B cell (primary cell): Measurements from ENCODE around the gene THOP1. TPM values are rescaled to one million over a fixed set of nuclear protein-coding genes. Genes with fewer than 3 reads are reported as not detected.

Experiments
- ATAC-seq: fragments of 200-7000 bp; cut with Tn5 transposase; one replicate; pipeline ENCODE4 v1.10.0; 2021; ENCODE audit warnings: low read depth, mild to moderate bottlenecking, moderate number of reproducible peaks, moderate library complexity
- CTCF ChIA-PET: fragments of 350-600 bp; sonication (Branson Sonifier 250); formaldehyde crosslinking; loops from one replicate; lab custom pipeline; 2021; ENCODE audit warnings: antibody characterized with exemption, inconsistent platforms; lab: Charles Lee
- POLR2A ChIA-PET: fragments of 350-600 bp; sonication (Branson Sonifier 250); formaldehyde crosslinking; loops from one replicate; lab custom pipeline; 2021; ENCODE audit warnings: antibody characterized with exemption; lab: Charles Lee
- DNase-seq: peaks from one replicate; pipeline ENCODE4 v3.0.0; 2013
- H2AFZ ChIP-seq: 2 replicates; pipeline ENCODE4 v1.6.1; 2012; ENCODE audit warnings: mild to moderate bottlenecking, low read depth, low read length; ENCODE audit not compliant: insufficient read depth, poor library complexity, severe bottlenecking
- H3K27ac ChIP-seq, 2 donors: 1 replicate in 1 of 2; 2 replicates in 1 of 2; pipeline ENCODE4 v1.5.1; 2012 to 2013; ENCODE audit warnings: low read length in 2 of 2, mild to moderate bottlenecking in 2 of 2, moderate library complexity in 1 of 2
- H3K27me3 ChIP-seq, 4 experiments: fragments of 200-600 bp in 1 of 4; sonication (generic) in 1 of 4; replicated peaks in 1 of 4; 1 replicate in 2 of 4; 2 replicates in 2 of 4; pipeline versions ENCODE4 v1.6.1 to v1.7.0; 2013 to 2016; ENCODE audit warnings: low read length in 3 of 4, mild to moderate bottlenecking in 2 of 4, mixed read lengths in 1 of 4, moderate library complexity in 1 of 4; ENCODE audit not compliant: insufficient read depth in 4 of 4, control insufficient read depth in 3 of 4; ENCODE audit errors: control extremely low read depth in 1 of 4
- H3K36me3 ChIP-seq, 2 experiments: replicated peaks in 1 of 2; 1 replicate in 1 of 2; 2 replicates in 1 of 2; pipeline versions ENCODE4 v1.6.1 to v1.7.1; 2013; ENCODE audit warnings: low read length in 1 of 2; ENCODE audit not compliant: insufficient read depth in 2 of 2, control insufficient read depth in 1 of 2; ENCODE audit errors: control extremely low read depth in 1 of 2, extremely low read depth in 1 of 2
- H3K4me1 ChIP-seq, 2 donors: fragments of 200-600 bp in 1 of 2; sonication (generic) in 1 of 2; 1 replicate in 1 of 2; 2 replicates in 1 of 2; pipeline versions ENCODE4 v1.5.1 to v1.6.1; 2013 to 2017; ENCODE audit warnings: low read length in 2 of 2; ENCODE audit not compliant: control insufficient read depth in 2 of 2, insufficient read depth in 2 of 2
- H3K4me2 ChIP-seq: replicated peaks from 2 replicates; pipeline ENCODE3; 2012; ENCODE audit warnings: mild to moderate bottlenecking, low read depth, low read length; ENCODE audit not compliant: poor library complexity, severe bottlenecking
- H3K4me3 ChIP-seq, 5 experiments: fragments of 200-600 bp in 1 of 5; sonication (generic) in 1 of 5; 1 replicate in 3 of 5; 2 replicates in 2 of 5; pipeline versions ENCODE4 v1.5.1 to v1.7.0; 2011 to 2016; ENCODE audit warnings: low read length in 4 of 5, mild to moderate bottlenecking in 4 of 5, low read depth in 2 of 5, control low read depth in 1 of 5, moderate library complexity in 1 of 5; ENCODE audit not compliant: insufficient read depth in 1 of 5; ENCODE audit errors: control extremely low read depth in 1 of 5, extremely low read depth in 1 of 5
- H3K79me2 ChIP-seq: fragments of 200-600 bp; sonication (generic); one replicate; pipeline ENCODE4 v1.6.0; 2016; ENCODE audit warnings: low read length; ENCODE audit not compliant: control insufficient read depth, insufficient read depth
- H3K9ac ChIP-seq: fragments of 200-600 bp; sonication (generic); 2 replicates; pipeline ENCODE4 v1.6.1; 2017; ENCODE audit warnings: mild to moderate bottlenecking, low read length, moderate library complexity
- H3K9me3 ChIP-seq, 3 donors: one replicate each; pipeline versions ENCODE4 v1.6.1 to v1.7.1; 2013; ENCODE audit warnings: low read length in 2 of 3; ENCODE audit not compliant: control insufficient read depth in 2 of 3, insufficient read depth in 1 of 3; ENCODE audit errors: control extremely low read depth in 1 of 3
- H4K20me1 ChIP-seq: 2 replicates; pipeline ENCODE4 v1.6.0; 2012; ENCODE audit warnings: mild to moderate bottlenecking, low read length; ENCODE audit not compliant: insufficient read depth, control insufficient read depth, poor library complexity, severe bottlenecking
- H3K27ac Mint-ChIP-seq: one replicate; pipeline ENCODE4 v1.8.0; 2021; ENCODE audit warnings: mixed read lengths
- H3K27me3 Mint-ChIP-seq: one replicate; pipeline ENCODE4 v1.8.0; 2021; ENCODE audit warnings: mixed read lengths
- H3K4me1 Mint-ChIP-seq: one replicate; pipeline ENCODE4 v1.8.0; 2021; ENCODE audit warnings: mixed read lengths
- H3K4me3 Mint-ChIP-seq: one replicate; pipeline ENCODE4 v1.8.0; 2021; ENCODE audit warnings: mixed read lengths
- H3K9me3 Mint-ChIP-seq: one replicate; pipeline ENCODE4 v1.8.0; 2022; ENCODE audit warnings: mixed read lengths; ENCODE audit not compliant: insufficient read depth
- CTCF ChIP-seq: fragments of 200-600 bp; IDR thresholded peaks from one replicate; pipeline ENCODE4 v1.8.0; 2022; ENCODE audit warnings: antibody characterized with exemption, mild to moderate bottlenecking
- EZH2 ChIP-seq: IDR thresholded peaks from 2 replicates; pipeline ENCODE4 v1.6.1; 2012; ENCODE audit warnings: borderline replicate concordance, low read depth, mild to moderate bottlenecking, moderate library complexity, low read length; ENCODE audit not compliant: insufficient read depth, poor library complexity, severe bottlenecking
- WGBS: methylation state at CpG from one replicate; pipeline ENCODE4 v1.1.5; 2013; ENCODE audit warnings: missing lambda C conversion rate; ENCODE audit not compliant: insufficient coverage; 5-methylcytosine and 5-hydroxymethylcytosine counted together
- intact Hi-C: fragments of 100-400 bp; cut with micrococcal nuclease; formaldehyde crosslinking; loops from one replicate; pipeline ENCODE4 v1.10.0; 2022
- polyA plus RNA-seq: library from polyadenylated mRNA; depleted of rRNA; stranded (reverse); fragments of >200 nt; gene quantifications from 2 replicates; pipeline ENCODE4 v1.2.3, GENCODE V29; 2012
- total RNA-seq, 2 donors: library from RNA; stranded (reverse); fragments of 120-200 nt in 1 of 2; gene quantifications; 1 replicate in 1 of 2; 2 replicates in 1 of 2; pipeline versions ENCODE4 v1.2.3 to v1.2.4, GENCODE V29; 2013 to 2022

Gene THOP1
- total and polyA plus RNA-seq, 2 donors (not counting 1 experiment from before 2014, with no cell fraction given) = 54.3 to 56.4 TPM

GRCh38 chr19:2804156-2805004 lies 19.1 kb downstream of the THOP1 start:
- CTCF ChIA-PET = no interaction called here
- H3K4me2 ChIP-seq = no peak overlapping the region
- H3K9me3 ChIP-seq = no peaks in the 10 kb centered on the region
- H4K20me1 ChIP-seq = no peaks in the 10 kb centered on the region
- no peak overlapping the region for H3K27ac ChIP-seq
- H3K27me3 ChIP-seq = no peaks in the 10 kb centered on the region
- no peak for TF ChIP-seq CTCF
- no peak for TF ChIP-seq EZH2
- no peak overlapping the region for H2AFZ ChIP-seq
- Mint-ChIP-seq H3K4me1 (no peaks in the 10 kb centered on the region), H3K27me3 (no peaks in the 10 kb centered on the region), H3K27ac (no peak overlapping the region), H3K4me3 (no peak overlapping the region), H3K9me3 (no peaks in the 10 kb centered on the region)
- no peak overlapping the region for H3K9ac ChIP-seq
- peaks cover 0 to 30% of the 10 kb centered on the region in 2 experiments for H3K36me3 ChIP-seq
- intact Hi-C loops = no loop called here
- H3K4me1 ChIP-seq = no peaks in the 10 kb centered on the region
- POLR2A ChIA-PET = no interaction called here
- ATAC-seq (no peak), DNase-seq (no peak)
- H3K79me2 ChIP-seq = peaks cover 5% of the 10 kb centered on the region
- H3K4me3 ChIP-seq = no peak overlapping the region
- WGBS = 89% methylated on average over 19 of the region's 27 CpGs

GRCh38 chr19:2805261-2805900 lies 20.1 kb downstream of the THOP1 start:
- CTCF ChIA-PET = no interaction called here
- peaks cover 0 to 32% of the 10 kb centered on the region in 2 experiments for H3K36me3 ChIP-seq
- H3K4me1 Mint-ChIP-seq = no peaks in the 10 kb centered on the region
- H3K4me1 ChIP-seq = no peaks in the 10 kb centered on the region
- DNase-seq = no peak
- no peaks in the 10 kb centered on the region for H3K9me3 ChIP-seq
- intact Hi-C loops = no loop called here
- no peak overlapping the region for H3K9ac ChIP-seq
- POLR2A ChIA-PET = no interaction called here
- H3K27me3 Mint-ChIP-seq = no peaks in the 10 kb centered on the region
- H3K79me2 ChIP-seq = peaks cover 5% of the 10 kb centered on the region
- no peaks in the 10 kb centered on the region for H3K9me3 Mint-ChIP-seq
- no peaks in the 10 kb centered on the region for H4K20me1 ChIP-seq
- no peak for ATAC-seq
- no peak overlapping the region for H3K4me2 ChIP-seq
- H3K27ac ChIP-seq = no peak overlapping the region
- no peaks in the 10 kb centered on the region for H3K27me3 ChIP-seq
- 97% methylated on average over 18 of the region's 28 CpGs for WGBS
- H3K27ac Mint-ChIP-seq = no peak overlapping the region
- H2AFZ ChIP-seq = no peak overlapping the region
- no peak for TF ChIP-seq CTCF
- no peak for TF ChIP-seq EZH2
- no peak overlapping the region for H3K4me3 Mint-ChIP-seq
- no peak overlapping the region for H3K4me3 ChIP-seq
